Measurements from ENCODE around the gene CDC42BPG.

Gene CDC42BPG

GRCh38 chr11:64844330-64845128, at the start of gene CDC42BPG:
Gene CDC42BPG, minus strand, starts transcription at chr11:64844653. Its CDS starts 84 bp downstream, at chr11:64844569.
- DNase-seq: peak; percentile 72

DNA sequence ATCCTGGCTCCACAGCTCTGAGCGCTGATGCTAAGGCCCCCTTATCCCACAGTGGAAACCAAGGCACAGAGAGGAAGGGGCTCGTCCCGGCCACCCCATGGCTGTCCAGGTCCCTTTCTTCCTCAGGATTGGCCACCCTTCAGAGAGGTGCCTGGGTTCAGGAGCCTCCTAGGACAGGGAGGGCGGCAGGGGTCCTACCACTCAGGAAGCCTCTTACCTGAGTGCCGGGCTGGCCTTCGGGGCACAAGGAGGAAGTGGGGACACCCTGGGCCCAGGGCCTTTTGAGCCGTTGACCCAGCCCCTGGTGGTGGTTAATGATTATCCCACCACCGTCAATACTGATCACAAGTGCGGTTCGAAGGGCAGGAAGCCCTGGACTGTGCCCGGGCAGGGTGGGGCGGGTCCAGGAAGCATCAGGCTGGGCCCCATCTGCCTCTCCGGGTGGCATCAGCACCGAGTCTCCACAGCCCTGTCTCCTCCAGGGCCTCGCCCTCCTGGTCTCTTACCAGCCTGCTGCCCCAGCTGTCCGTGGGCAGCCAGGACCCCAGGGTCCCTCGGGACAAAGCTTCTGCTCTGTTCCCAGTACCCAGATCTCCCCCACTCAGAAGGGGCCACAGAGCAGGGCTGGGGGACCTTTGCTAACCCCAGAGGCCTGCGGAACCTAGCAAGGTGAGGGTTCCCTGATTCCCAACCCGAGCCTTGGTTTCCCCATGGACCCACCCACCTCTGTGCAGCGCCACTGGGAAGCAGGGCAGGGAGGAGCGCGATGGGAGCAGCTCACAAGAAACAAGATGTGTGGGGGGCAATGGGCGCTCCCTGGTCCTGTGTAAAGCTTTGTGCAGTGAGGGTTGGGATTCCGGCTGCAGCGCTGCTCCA, 49.0 kb upstream of the CDC42BPG start:
- DNase-seq: no peak

DNA sequence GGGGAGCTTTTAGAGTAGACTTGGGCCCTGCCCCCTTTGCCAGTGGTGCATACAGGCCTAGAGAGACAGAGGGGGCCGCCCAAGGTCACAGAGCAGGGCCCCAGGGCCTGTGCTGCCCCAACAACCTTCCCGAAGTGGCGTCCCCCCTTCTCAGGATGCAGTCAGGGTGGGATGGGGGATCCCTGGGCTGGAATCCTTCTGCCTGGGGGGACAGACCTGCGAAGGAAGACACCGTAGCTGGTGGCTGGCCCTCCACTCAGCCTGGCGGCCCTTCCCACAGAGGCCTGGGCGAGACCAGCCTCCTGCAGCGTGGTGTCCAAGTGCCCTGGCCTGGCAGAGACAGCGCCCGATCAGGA, 48.4 kb upstream of the CDC42BPG start:
- DNase-seq: no peak

GRCh38 chr11:64892411-64892831, 48.0 kb upstream of the CDC42BPG start:
- no peak for DNase-seq

- no peak for DNase-seq
These were observed 47.4 kb upstream of the CDC42BPG start for GRCh38 chr11:64891880-64892279.

DNA sequence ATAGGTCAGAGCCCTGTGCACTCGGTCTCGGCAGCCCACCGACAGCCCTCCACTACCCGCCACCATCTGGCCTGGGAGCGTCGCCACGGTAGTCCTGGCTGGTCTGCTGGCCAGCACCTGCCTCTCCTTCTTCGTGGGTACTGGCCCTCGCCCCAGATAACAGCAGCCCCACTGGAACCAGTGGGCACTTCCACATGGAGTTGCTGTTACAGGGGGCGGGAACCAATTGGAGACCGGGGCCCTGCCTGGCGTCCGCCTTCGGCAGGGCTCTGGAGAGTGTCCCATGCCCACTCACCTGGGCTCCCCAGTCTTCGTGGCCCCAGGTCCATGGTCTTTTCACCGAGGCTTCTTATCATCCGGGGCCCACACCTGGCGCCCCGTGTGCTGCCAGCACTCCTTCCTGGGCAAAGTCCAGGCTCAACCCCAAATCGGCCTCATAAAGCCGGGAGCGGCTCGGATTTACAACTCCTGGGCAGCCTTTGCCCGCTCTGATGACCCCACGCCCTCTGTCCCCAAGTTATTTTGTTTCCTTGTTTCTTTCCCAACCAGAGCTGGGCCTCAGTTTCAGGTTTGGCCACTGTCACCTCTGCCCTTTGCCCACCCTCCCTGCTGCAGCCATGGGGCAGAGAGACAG, 46.9 kb upstream of the CDC42BPG start:
- DNase-seq: no peak

GRCh38 chr11:64890522-64890939, 46.1 kb upstream of the CDC42BPG start:
- no peak for DNase-seq

- no peak for DNase-seq
These were observed 44.5 kb upstream of the CDC42BPG start for GRCh38 chr11:64888729-64889511.

- DNase-seq: no peak
These were observed 43.9 kb upstream of the CDC42BPG start for GRCh38 chr11:64888406-64888728.

- DNase-seq: peak; percentile 90
These were observed 43.4 kb upstream of the CDC42BPG start for GRCh38 chr11:64887757-64888405.

DNA sequence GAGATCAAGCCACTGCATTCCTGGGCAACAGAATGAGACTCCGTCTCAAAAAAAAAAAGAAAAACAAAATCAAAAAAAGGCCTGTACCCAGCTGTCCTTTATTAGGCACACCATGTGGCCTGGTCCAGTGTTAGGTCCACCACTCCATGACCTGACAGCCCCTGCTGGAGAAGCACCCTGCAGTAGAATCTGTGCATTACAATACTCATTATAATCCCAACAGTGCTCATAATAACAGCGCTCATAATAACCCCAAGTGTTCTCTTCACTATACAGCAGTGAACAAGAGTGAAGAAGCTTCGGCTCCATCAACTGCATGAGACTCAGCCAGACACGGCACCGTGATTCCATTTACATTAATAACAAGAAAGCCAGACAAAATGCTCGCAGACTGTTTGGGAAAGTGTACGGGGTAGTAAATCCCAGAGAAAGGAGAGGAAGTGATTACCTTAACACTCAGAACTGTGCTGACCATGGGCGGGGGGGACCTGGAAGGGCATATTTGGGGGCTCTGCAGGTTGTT, 42.8 kb upstream of the CDC42BPG start:
- DNase-seq: no peak

DNA sequence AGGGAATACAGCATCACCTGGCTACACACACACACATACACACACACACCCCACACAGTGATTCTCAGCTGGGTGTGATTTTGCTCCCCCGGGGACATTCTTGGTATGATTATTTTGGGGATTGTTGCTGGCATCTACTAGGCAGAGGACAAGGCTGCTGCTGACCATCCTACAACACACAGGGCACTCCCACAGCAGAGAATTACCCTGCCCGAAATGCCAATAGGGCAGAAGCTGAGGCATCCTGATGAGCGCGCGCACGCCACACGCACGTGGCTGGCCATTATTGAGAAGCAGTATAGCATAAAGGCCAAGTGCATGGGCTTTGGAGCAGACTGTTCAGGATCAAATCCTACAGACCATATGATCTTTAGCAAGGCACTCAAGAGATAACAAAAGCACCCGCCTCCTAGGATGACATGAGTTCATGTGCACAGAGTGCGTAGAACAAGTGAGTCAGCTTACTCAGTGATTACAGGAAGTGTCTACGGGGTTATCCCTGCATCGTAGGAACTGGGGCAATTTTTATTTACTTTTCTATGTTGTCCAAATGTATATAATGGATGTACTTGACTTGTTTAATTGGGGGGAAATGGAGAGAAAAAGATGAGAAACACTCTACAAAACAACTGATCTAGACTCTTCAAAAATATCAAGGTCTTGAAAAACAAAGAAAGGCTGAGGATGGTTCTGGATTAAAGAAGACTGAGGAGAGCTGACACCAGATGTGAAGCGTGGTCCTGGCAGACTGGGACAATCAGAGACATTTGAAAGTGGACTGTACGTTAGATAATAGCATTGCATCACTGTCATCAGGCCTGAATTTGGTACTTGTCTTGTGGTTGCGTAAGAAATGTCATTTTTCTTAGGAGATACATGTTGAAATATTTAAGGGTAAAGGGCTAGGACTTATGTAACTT, 41.2 kb upstream of the CDC42BPG start:
- DNase-seq: peak; percentile 73

- no peak for DNase-seq
These were observed 39.6 kb upstream of the CDC42BPG start for GRCh38 chr11:64884019-64884418.

DNA sequence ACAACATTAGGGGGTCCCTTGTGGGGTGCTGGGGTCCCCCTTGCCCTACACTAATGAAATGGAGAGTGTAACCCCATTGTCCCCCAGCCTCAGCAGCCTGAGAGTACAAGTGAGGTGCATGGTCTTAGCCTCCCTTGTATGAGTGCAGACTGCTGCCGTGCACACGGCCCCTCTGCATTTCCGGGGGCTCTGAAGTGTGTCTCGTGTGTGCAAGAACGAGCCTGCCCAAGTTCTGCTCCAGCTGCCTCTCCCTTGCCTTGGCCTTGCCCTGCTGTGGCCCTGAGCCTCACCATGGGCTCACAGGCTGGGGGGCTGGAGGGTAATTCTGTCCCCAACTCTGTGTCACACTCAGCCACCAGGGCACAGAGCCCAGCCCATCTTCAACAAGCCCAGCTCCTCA, 39.1 kb upstream of the CDC42BPG start:
- no peak for DNase-seq

GRCh38 chr11:64882243-64882642, 37.8 kb upstream of the CDC42BPG start:
- DNase-seq: no peak

- DNase-seq: no peak
These were observed 37.0 kb upstream of the CDC42BPG start for GRCh38 chr11:64881476-64881875.

DNA sequence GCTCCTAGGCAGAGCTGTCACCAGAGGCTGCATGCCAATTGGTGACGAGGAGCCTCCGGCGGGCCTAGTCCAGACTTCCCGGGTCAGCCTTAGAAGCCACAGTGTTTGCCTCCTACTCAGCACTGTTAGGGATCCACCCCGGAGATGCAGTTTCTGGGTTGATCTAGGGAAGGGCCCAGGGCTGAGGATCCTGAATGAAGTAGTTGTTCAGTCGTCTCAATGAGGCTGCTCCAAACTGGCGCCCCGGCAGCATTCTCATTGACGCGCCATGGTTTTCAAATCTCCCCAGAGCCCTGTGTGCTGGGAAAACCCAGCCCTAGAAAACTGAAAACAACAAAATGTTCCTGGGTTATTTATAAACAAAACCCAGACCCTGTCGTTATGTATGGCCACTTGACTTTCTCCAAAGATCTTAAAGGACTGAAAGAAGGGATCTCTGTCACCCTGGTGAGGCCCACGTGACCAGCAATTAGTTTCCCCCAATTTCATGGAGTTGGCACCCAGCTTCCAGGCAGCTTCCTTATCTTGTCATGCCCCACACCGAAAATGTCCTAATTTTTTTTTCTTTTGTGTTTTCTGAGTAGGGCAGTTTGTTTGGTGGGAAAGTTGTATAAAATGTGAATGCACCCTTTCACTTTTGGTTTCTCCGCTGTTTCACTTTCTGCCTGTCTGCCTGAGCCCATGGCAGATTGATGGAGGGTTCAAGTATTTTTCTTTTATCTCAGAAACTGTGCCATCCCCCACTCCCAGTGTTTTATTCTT, 36.0 kb upstream of the CDC42BPG start:
- peak; percentile 55 for DNase-seq

GRCh38 chr11:64879244-64879900, 34.9 kb upstream of the CDC42BPG start:
- DNase-seq: no peak

- peak; percentile 100 for DNase-seq
These were observed 34.2 kb upstream of the CDC42BPG start, which contains the start of gene EHD1 for GRCh38 chr11:64878494-64879243. Gene EHD1, minus strand, starts transcription at chr11:64878621. Its CDS starts 157 bp downstream, at chr11:64878464.

Data from activated CD4-positive, alpha-beta T cell treated with anti-CD3 and anti-CD28 coated beads, Interleukin-10, Interleukin-2, amounts not matched to agents 100 ng/mL and 50 ng/mL, durations not matched to agents 16 hours and 8 hours (primary cell).